Mucosa of descending colon (tissue), 3 donors: ENCODE measurements around the gene AFG3L2. TPM values are rescaled to one million over a fixed set of nuclear protein-coding genes. Genes with fewer than 3 reads are reported as not detected.

ENCODE experiments used
- ATAC-seq: fragments of 200-7000 bp; cut with Tn5 transposase; one replicate; pipeline ENCODE4 v1.9.1; 2020; ENCODE audit warnings: mild to moderate bottlenecking, moderate library complexity
- DNase-seq, 3 donors: peaks; one replicate each; pipeline ENCODE4 v3.0.0-alpha.2; 2020
- H3K36me3 ChIP-seq: fragments of 200-600 bp; one replicate; pipeline ENCODE4 v1.8.0; 2021; ENCODE audit warnings: low read depth, mild to moderate bottlenecking
- H3K4me1 ChIP-seq: fragments of 200-600 bp; one replicate; pipeline ENCODE4 v1.8.0; 2021; ENCODE audit warnings: low read depth, mild to moderate bottlenecking
- H3K4me3 ChIP-seq: fragments of 200-600 bp; one replicate; pipeline ENCODE4 v1.8.0; 2021; ENCODE audit warnings: mild to moderate bottlenecking
- H3K9me3 ChIP-seq: fragments of 200-600 bp; one replicate; pipeline ENCODE4 v1.8.0; 2021; ENCODE audit warnings: mild to moderate bottlenecking
- intact Hi-C, 2 donors: fragments of 100-400 bp; cut with DNase I in 1 of 2; cut with micrococcal nuclease in 1 of 2; formaldehyde crosslinking; loops; one replicate each; pipeline versions ENCODE4 v1.11.0 to v1.11.1; 2022; cut with DNase I, micrococcal nuclease
- total RNA-seq, 3 donors: library from RNA; stranded (reverse); fragmentation: NEBNext Ultra II Directional in 2 of 3; extraction: Animal tissue kit (Norgen Biotek cat#: 25700) in 2 of 3; gene quantifications; one replicate each; pipeline versions ENCODE4 v1.2.1 to v1.2.4, GENCODE V29; 2021 to 2023
- TF ChIP-seq, protein P1 (sequence below): fragments of 200-600 bp; IDR thresholded peaks from one replicate; pipeline ENCODE4 v1.8.0; 2022; ENCODE audit warnings: antibody characterized with exemption, mild to moderate bottlenecking
- donor health status: DM: no; HTN: no; CAD: no; lungs with moderate emphysema.
- donor health status: DM: no; HTN: no; CAD: no.
- donor health status: DM: no; HTN: yes; CAD: no.

Gene AFG3L2
- total RNA-seq, 3 donors from 2014 or later = 68.5 to 104 (median 93.1) TPM

- Histone ChIP-seq H3K4me3 (no peak overlapping the region), H3K36me3 (no peaks in the 10 kb centered on the region), H3K9me3 (no peaks in the 10 kb centered on the region), H3K4me1 (peaks cover 6% of the 10 kb centered on the region)
- intact Hi-C loops = no loop called here
- no peak for ATAC-seq
- TF ChIP-seq, protein P1, sequence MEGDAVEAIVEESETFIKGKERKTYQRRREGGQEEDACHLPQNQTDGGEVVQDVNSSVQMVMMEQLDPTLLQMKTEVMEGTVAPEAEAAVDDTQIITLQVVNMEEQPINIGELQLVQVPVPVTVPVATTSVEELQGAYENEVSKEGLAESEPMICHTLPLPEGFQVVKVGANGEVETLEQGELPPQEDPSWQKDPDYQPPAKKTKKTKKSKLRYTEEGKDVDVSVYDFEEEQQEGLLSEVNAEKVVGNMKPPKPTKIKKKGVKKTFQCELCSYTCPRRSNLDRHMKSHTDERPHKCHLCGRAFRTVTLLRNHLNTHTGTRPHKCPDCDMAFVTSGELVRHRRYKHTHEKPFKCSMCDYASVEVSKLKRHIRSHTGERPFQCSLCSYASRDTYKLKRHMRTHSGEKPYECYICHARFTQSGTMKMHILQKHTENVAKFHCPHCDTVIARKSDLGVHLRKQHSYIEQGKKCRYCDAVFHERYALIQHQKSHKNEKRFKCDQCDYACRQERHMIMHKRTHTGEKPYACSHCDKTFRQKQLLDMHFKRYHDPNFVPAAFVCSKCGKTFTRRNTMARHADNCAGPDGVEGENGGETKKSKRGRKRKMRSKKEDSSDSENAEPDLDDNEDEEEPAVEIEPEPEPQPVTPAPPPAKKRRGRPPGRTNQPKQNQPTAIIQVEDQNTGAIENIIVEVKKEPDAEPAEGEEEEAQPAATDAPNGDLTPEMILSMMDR = no peak
- no peak for DNase-seq
Measured at GRCh38 chr18:12410081-12410481, 33.1 kb upstream of the AFG3L2 start.

- Histone ChIP-seq H3K9me3 (no peaks in the 10 kb centered on the region), H3K4me1 (peaks cover 6% of the 10 kb centered on the region), H3K36me3 (no peaks in the 10 kb centered on the region), H3K4me3 (no peak overlapping the region)
- TF ChIP-seq, protein P1 = no peak
- ATAC-seq (no peak), DNase-seq (no peak)
- intact Hi-C loops = no loop called here
Measured at GRCh38 chr18:12409469-12409868, 32.4 kb upstream of the AFG3L2 start.

GRCh38 chr18:12408247-12408869, 31.3 kb upstream of the AFG3L2 start:
- H3K4me1 ChIP-seq = peaks cover 6% of the 10 kb centered on the region
- intact Hi-C loops = no loop called here
- no peaks in the 10 kb centered on the region for H3K36me3 ChIP-seq
- H3K9me3 ChIP-seq = no peaks in the 10 kb centered on the region
- H3K4me3 ChIP-seq = peak overlapping the region; percentile 14
- DNase-seq (peak in 1 of 3 donors; percentile 28), ATAC-seq (no peak)
- TF ChIP-seq, protein P1 = no peak

DNA sequence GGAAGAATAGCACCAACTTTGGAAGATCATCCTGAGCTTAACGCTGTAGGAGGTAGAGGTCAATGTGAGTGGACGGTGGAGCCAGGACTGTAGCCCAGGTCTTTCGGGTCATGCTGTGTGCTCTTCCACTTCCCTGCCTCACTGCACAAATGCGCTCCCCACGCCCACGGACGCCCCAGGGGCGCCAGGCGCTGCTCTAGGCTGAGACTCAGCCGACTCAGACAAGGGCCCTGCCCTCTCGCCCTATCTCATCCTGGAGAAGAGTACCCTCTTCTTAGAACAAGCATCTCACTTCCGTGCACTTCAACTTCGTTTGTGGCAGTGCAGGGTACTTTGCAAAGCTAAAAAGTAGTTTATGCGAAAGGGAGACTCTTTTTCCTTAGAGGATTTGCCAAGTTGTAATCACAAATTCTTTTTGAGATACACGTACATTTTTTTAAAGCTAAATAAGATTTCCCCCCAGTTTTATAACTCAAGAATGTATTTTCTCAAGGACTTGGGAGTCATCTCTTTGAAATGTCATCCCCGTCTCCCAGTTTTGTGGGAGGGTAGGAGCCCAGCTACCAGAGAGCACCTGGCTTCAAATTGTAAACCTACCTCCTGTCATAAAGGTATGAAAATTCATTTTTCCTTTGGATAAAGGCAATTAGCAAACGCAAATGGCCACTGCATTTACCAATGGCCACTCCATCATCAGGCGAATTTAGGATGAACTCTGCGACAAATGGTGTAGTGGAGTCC, 29.5 kb upstream of the AFG3L2 start:
- no peak for ATAC-seq
- no peak for DNase-seq
- no peak overlapping the region for H3K4me3 ChIP-seq
- intact Hi-C loops = no loop called here
- H3K9me3 ChIP-seq = no peaks in the 10 kb centered on the region
- TF ChIP-seq, protein P1 = no peak
- no peaks in the 10 kb centered on the region for H3K36me3 ChIP-seq
- peaks cover 6% of the 10 kb centered on the region for H3K4me1 ChIP-seq

- Histone ChIP-seq H3K9me3 (no peaks in the 10 kb centered on the region), H3K4me1 (peaks cover 6% of the 10 kb centered on the region), H3K4me3 (no peak overlapping the region), H3K36me3 (no peaks in the 10 kb centered on the region)
- TF ChIP-seq, protein P1 = no peak
- intact Hi-C loops = no loop called here
- ATAC-seq (no peak), DNase-seq (no peak)
Measured at GRCh38 chr18:12405066-12405465, 28.0 kb upstream of the AFG3L2 start.
